Astrocyte (in vitro differentiated cells and primary cell): ENCODE results near the gene DISC1.

Experiments
- EZH2 ChIP-seq: IDR thresholded peaks from 2 replicates; pipeline ENCODE4 v1.6.1; 2012; ENCODE audit warnings: mild to moderate bottlenecking, low read length, inconsistent platforms; ENCODE audit not compliant: insufficient read depth
- TF ChIP-seq, protein P1 (sequence below): IDR thresholded peaks from 2 replicates; pipeline ENCODE4 v1.5.1; 2011; ENCODE audit warnings: low read depth, mild to moderate bottlenecking, inconsistent platforms, low read length, moderate library complexity; ENCODE audit not compliant: insufficient read depth

DNA sequence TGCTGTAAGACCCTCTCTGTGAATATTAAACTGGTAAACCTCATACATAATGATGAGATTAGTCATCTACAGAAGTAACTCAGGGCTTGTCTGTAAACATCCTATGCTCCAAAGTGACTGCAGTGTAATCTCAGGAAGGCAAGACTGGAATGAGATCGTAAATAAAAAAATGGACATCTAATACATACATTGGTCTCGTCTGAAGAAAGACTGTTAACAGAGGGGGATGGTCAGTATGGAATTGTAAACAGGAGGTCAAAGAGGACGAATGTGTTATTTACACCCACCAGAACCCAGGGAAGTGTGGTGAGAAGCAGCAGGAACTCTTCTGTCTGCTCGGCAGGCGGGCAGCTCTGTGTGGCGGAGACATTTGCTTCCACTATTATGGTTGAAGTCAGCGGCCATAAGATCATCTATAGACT, 51.4 kb downstream of the DISC1 start:
- TF ChIP-seq, protein P1, sequence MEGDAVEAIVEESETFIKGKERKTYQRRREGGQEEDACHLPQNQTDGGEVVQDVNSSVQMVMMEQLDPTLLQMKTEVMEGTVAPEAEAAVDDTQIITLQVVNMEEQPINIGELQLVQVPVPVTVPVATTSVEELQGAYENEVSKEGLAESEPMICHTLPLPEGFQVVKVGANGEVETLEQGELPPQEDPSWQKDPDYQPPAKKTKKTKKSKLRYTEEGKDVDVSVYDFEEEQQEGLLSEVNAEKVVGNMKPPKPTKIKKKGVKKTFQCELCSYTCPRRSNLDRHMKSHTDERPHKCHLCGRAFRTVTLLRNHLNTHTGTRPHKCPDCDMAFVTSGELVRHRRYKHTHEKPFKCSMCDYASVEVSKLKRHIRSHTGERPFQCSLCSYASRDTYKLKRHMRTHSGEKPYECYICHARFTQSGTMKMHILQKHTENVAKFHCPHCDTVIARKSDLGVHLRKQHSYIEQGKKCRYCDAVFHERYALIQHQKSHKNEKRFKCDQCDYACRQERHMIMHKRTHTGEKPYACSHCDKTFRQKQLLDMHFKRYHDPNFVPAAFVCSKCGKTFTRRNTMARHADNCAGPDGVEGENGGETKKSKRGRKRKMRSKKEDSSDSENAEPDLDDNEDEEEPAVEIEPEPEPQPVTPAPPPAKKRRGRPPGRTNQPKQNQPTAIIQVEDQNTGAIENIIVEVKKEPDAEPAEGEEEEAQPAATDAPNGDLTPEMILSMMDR, result no peak
- no peak for TF ChIP-seq EZH2
